Fibroblast of lung (primary cell): ENCODE results near the gene HTRA2. TPM values are rescaled to one million over a fixed set of nuclear protein-coding genes. Genes with fewer than 3 reads are reported as not detected.

ENCODE experiments used
- DNase-seq, 2 donors: peaks; one replicate each; pipeline versions ENCODE4 v3.0.0 to v3.0.0-alpha.2; 2010; ENCODE audit warnings: low read depth in 2 of 2
- H2AFZ ChIP-seq: 2 replicates; pipeline ENCODE4 v1.5.1; 2012; ENCODE audit warnings: low read length, control low read depth, inconsistent platforms
- H3K27ac ChIP-seq: 2 replicates; pipeline ENCODE4 v1.5.1; 2011; ENCODE audit warnings: low read length, control low read depth; ENCODE audit not compliant: insufficient read depth
- H3K27me3 ChIP-seq: 2 replicates; pipeline ENCODE4 v1.5.1; 2011; ENCODE audit warnings: mild to moderate bottlenecking, low read length; ENCODE audit not compliant: control insufficient read depth, insufficient read depth
- H3K36me3 ChIP-seq: 2 replicates; pipeline ENCODE4 v1.5.1; 2011; ENCODE audit warnings: low read length; ENCODE audit not compliant: control insufficient read depth, insufficient read depth
- H3K4me1 ChIP-seq: 2 replicates; pipeline ENCODE4 v1.5.1; 2011; ENCODE audit warnings: low read length; ENCODE audit not compliant: control insufficient read depth, insufficient read depth; ENCODE audit errors: extremely low read depth
- H3K4me2 ChIP-seq: 2 replicates; pipeline ENCODE4 v1.5.1; 2011; ENCODE audit warnings: low read length, control low read depth; ENCODE audit not compliant: insufficient read depth; ENCODE audit errors: extremely low read depth
- H3K4me3 ChIP-seq, 4 experiments: fragments of 200-600 bp in 1 of 4; sonication (generic) in 1 of 4; replicated peaks in 1 of 4; 2 replicates each; pipeline ENCODE4 v1.5.1; 2011 to 2016; ENCODE audit warnings: low read length in 4 of 4, low read depth in 3 of 4, mild to moderate bottlenecking in 3 of 4, control low read depth in 2 of 4, inconsistent platforms in 1 of 4, mixed read lengths in 1 of 4; ENCODE audit not compliant: insufficient read depth in 1 of 4; ENCODE audit errors: control extremely low read depth in 1 of 4
- H3K79me2 ChIP-seq: 2 replicates; pipeline ENCODE4 v1.5.1; 2012; ENCODE audit warnings: mild to moderate bottlenecking, low read length, inconsistent platforms; ENCODE audit not compliant: control insufficient read depth, insufficient read depth
- H3K9ac ChIP-seq: 2 replicates; pipeline ENCODE4 v1.5.1; 2011; ENCODE audit warnings: mild to moderate bottlenecking, low read length, control low read depth; ENCODE audit not compliant: insufficient read depth
- H3K9me3 ChIP-seq: 2 replicates; pipeline ENCODE4 v1.5.1; 2012; ENCODE audit warnings: low read depth, low read length; ENCODE audit not compliant: control insufficient read depth, insufficient read depth
- H4K20me1 ChIP-seq: 2 replicates; pipeline ENCODE4 v1.5.1; 2011; ENCODE audit warnings: low read length; ENCODE audit not compliant: control insufficient read depth, insufficient read depth; ENCODE audit errors: extremely low read depth
- CTCF ChIP-seq, 2 donors: IDR thresholded peaks in 1 of 2; conservative IDR thresholded peaks in 1 of 2; 1 replicate in 1 of 2; 2 replicates in 1 of 2; pipeline ENCODE4 v1.5.1; 2011 to 2012; ENCODE audit warnings: low read length in 2 of 2, control low read depth in 1 of 2, inconsistent platforms in 1 of 2, low read depth in 1 of 2, mild to moderate bottlenecking in 1 of 2
- EZH2 ChIP-seq: IDR thresholded peaks from 2 replicates; pipeline ENCODE4 v1.5.1; 2012; ENCODE audit warnings: low read length, control low read depth, mild to moderate bottlenecking; ENCODE audit errors: missing control alignments
- polyA plus RNA-seq, 2 donors: library from polyadenylated mRNA; depleted of rRNA in 1 of 2; stranded (reverse) in 1 of 2; unstranded in 1 of 2; fragments of >200 nt; gene quantifications; 2 replicates each; pipeline ENCODE4 v1.2.1, GENCODE V29; 2011 to 2012; ENCODE audit warnings: missing spikeins in 1 of 2
- total RNA-seq: library from RNA; depleted of rRNA; stranded (reverse); fragments of >200 nt; gene quantifications from 2 replicates; pipeline ENCODE4 v1.2.1, GENCODE V29; 2014

HTRA2 gene
- total and polyA plus RNA-seq, 2 donors (not counting 1 experiment from before 2014, with no cell fraction given) = 18.8 to 45.7 TPM

DNA sequence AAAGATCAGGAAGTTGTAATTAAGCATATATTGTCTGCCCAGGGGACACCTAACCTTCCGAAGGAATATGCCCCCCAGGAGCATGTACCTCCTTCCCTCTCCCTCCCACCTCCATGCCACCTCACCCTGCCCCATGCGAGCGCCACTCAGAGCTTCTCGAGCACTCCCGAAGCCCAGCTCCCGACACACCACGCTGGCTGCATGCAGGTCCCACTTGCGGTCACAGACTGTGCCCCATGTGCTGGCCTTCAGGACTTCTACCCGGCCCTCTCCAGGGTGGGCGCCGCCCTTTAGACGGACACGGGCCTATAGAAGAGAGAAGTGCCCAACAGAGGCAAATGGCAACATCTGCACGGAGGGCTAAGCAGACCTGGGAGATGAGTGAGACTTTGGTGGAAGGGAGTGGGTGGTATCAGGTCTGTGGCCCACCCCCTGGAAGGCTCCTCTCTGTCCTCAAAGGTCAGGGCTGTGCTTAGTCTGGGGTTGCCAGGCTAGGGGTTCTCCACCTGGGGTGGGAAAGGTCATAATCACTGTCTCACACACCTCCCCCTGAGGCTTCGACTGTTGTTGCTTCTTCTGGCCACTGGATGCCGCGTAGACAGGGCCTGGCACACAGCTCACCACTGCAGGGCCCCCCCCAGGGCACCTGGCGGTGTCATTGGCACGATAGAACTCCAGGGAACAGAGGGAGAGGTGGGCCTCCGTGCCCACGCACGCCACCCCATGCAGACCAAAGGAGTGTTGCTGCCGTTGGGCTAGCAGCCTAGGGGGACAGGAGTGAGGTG is 6.6 kb downstream of the HTRA2 start:
- no peak overlapping the region for H2AFZ ChIP-seq
- H3K27ac ChIP-seq = no peak overlapping the region
- no peaks in the 10 kb centered on the region for H3K79me2 ChIP-seq
- no peak overlapping the region for H3K9ac ChIP-seq
- H4K20me1 ChIP-seq = no peaks in the 10 kb centered on the region
- H3K36me3 ChIP-seq = peaks cover 5% of the 10 kb centered on the region
- no peak for DNase-seq
- no peak overlapping the region for H3K4me3 ChIP-seq
- H3K4me2 ChIP-seq = no peak overlapping the region
- no peaks in the 10 kb centered on the region for H3K9me3 ChIP-seq
- H3K27me3 ChIP-seq = peaks cover 2% of the 10 kb centered on the region
- no peaks in the 10 kb centered on the region for H3K4me1 ChIP-seq
- no peak for TF ChIP-seq EZH2
- TF ChIP-seq CTCF (conservative IDR thresholded peaks at IDR 0.05 in 1 of 2, IDR thresholded peaks at IDR 0.05 in 1 of 2; ENCODE audit: low read depth in 1 of 2, low read length in 2 of 2) = no peak

GRCh38 chr2:74537140-74537539 is 7.4 kb downstream of the HTRA2 start:
- H3K9me3 ChIP-seq = no peaks in the 10 kb centered on the region
- no peaks in the 10 kb centered on the region for H4K20me1 ChIP-seq
- no peaks in the 10 kb centered on the region for H3K79me2 ChIP-seq
- TF ChIP-seq CTCF (conservative IDR thresholded peaks at IDR 0.05 in 1 of 2, IDR thresholded peaks at IDR 0.05 in 1 of 2; ENCODE audit: low read depth in 1 of 2, low read length in 2 of 2) (no peak), EZH2 (no peak)
- H3K27me3 ChIP-seq = peaks cover 2% of the 10 kb centered on the region
- H3K4me2 ChIP-seq = no peak overlapping the region
- no peak overlapping the region for H3K9ac ChIP-seq
- no peak overlapping the region for H3K27ac ChIP-seq
- peaks cover 5% of the 10 kb centered on the region for H3K36me3 ChIP-seq
- H3K4me3 ChIP-seq = no peak overlapping the region
- no peaks in the 10 kb centered on the region for H3K4me1 ChIP-seq
- H2AFZ ChIP-seq = no peak overlapping the region
- DNase-seq = no peak

DNA sequence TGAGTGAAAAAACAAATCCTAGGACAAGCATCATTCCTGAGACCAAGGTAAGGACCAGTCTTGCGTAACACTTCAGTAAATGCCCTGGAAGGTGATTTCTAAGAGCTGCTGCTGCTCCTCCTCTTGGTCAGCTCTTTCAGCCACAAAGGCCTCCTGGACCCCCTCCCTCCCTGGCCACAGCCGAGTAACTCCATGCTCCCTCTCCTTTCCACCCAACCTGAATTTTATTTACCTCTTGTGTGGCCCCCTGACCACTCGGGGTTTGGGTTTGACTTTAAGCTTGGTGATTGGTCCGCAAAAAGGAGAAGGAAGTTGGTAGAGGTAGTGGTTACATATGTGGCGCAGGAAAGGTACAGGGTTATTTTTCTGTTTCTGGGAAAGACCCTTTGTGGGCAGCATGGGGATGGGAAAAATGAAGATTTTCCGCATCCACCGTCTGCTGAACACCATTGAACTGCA is 9.2 kb downstream of the HTRA2 start:
- H3K36me3 ChIP-seq = peaks cover 1% of the 10 kb centered on the region
- no peaks in the 10 kb centered on the region for H4K20me1 ChIP-seq
- H3K4me2 ChIP-seq = no peak overlapping the region
- H3K79me2 ChIP-seq = no peaks in the 10 kb centered on the region
- H3K9ac ChIP-seq = no peak overlapping the region
- no peaks in the 10 kb centered on the region for H3K9me3 ChIP-seq
- TF ChIP-seq CTCF (conservative IDR thresholded peaks at IDR 0.05 in 1 of 2, IDR thresholded peaks at IDR 0.05 in 1 of 2; ENCODE audit: low read depth in 1 of 2, low read length in 2 of 2) = no peak
- no peak for TF ChIP-seq EZH2
- H3K27ac ChIP-seq = no peak overlapping the region
- H3K4me1 ChIP-seq = no peaks in the 10 kb centered on the region
- DNase-seq = no peak
- H3K4me3 ChIP-seq = no peak overlapping the region
- no peak overlapping the region for H2AFZ ChIP-seq
- H3K27me3 ChIP-seq = peaks cover 2% of the 10 kb centered on the region
